ENCODE results near the gene PSPC1.

Gene PSPC1

DNA sequence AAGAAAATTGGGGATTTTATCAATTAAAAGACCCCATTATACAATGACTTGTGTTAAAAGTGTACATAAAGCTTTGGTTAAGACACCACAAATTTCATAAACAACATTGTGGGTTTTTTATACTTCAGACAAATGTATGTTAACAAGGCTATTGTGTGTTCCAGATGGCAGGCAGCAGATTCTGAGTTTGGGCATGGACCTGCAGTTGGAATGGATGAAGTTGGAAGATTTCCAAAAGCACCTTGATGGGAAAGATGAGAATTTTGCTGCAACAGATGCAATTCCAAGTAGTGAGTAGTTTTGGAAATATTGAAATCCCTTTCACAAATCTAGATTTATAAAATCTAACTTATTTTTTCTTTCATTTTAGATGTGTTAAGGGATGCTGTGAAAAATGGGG, 123.9 kb downstream of the PSPC1 start:
- no peaks in the 10 kb centered on the region for H3K27me3 ChIP-seq (ENCODE audit: insufficient read depth, low read length)
- peaks cover 12% of the 10 kb centered on the region; the same call in 1 of the 2 replicates for H3K36me3 ChIP-seq (ENCODE audit: insufficient read depth, low read length)
- H3K79me2 ChIP-seq (ENCODE audit: control insufficient read depth, insufficient read depth, low read length, unreplicated experiment): no peaks in the 10 kb centered on the region
- H3K4me1 ChIP-seq (ENCODE audit: control insufficient read depth, insufficient read depth, low read length, unreplicated experiment): no peaks in the 10 kb centered on the region
- H3K27ac ChIP-seq (ENCODE audit: low read depth, low read length): no peak overlapping the region
- no peak overlapping the region for H3K4me3 ChIP-seq (ENCODE audit: low read depth, low read length)
- no peak overlapping the region for H2AFZ ChIP-seq (ENCODE audit: low read length, unreplicated experiment)

- no peak overlapping the region for H2AFZ ChIP-seq (ENCODE audit: low read length, unreplicated experiment)
- H3K79me2 ChIP-seq (ENCODE audit: control insufficient read depth, insufficient read depth, low read length, unreplicated experiment): no peaks in the 10 kb centered on the region
- H3K4me1 ChIP-seq (ENCODE audit: control insufficient read depth, insufficient read depth, low read length, unreplicated experiment): no peaks in the 10 kb centered on the region
- peaks cover 12% of the 10 kb centered on the region; the same call in 1 of the 2 replicates for H3K36me3 ChIP-seq (ENCODE audit: insufficient read depth, low read length)
- no peak overlapping the region for H3K4me3 ChIP-seq (ENCODE audit: low read depth, low read length)
- H3K27ac ChIP-seq (ENCODE audit: low read depth, low read length): no peak overlapping the region
- no peaks in the 10 kb centered on the region for H3K27me3 ChIP-seq (ENCODE audit: insufficient read depth, low read length)
Measured at GRCh38 chr13:19657872-19658591, 124.7 kb downstream of the PSPC1 start.

Measured in ACC112 (cell line).